Measurements from ENCODE around the gene DIPK1A.

The DIPK1A gene

DNA sequence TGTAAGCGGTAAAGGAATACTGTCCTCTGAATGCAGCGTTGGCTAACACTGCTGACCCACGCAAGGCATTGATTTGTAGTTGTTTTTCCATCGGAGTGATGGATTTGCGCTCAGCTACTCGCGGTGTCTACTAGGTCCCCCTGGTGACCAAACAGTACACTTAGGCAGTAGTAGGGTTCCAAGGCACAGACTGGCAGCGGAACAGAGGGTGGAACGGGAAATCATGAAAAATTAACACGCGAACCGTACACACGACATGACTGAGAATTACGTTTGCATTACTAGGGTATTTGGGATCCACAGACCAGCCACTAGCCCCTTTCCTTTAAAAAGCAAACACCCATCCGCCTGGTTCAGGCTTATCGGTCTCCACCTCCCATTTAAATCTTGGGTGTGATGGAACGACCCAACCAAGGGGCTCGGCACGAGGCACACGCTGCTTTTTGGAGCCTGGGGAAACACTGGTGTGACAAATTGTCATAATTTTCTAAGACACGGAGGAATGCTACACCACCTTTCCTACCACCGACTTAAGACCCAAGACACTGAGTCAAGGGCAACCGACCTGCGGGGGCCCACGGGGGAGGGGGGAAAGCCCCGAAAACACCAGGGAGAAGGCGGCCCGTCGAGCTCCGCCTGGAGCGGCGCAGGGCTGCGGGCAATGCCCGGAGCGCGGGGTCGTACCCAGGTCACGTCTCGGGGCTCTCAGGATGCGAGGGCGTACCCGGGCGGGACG, 699 bp downstream of the DIPK1A start:
- Histone ChIP-seq H3K27ac (ENCODE audit: low read length) (no peak overlapping the region), H3K27me3 (ENCODE audit: control insufficient read depth, insufficient read depth, low read length) (peaks cover 16% of the 10 kb centered on the region), H3K4me3 (ENCODE audit: low read length) (peak overlapping the region; percentile 73), H3K36me3 (ENCODE audit: control insufficient read depth, low read depth, low read length) (no peaks in the 10 kb centered on the region), H3K9ac (ENCODE audit: low read length) (peak overlapping the region; percentile 49), H3K4me1 (ENCODE audit: control insufficient read depth, low read depth, low read length) (peaks cover 14% of the 10 kb centered on the region), H3K9me3 (ENCODE audit: control insufficient read depth, low read depth, low read length) (no peaks in the 10 kb centered on the region)

GRCh38 chr1:92958203-92958970, 2.9 kb downstream of the DIPK1A start:
- Histone ChIP-seq H3K27me3 (ENCODE audit: control insufficient read depth, insufficient read depth, low read length) (peaks cover 12% of the 10 kb centered on the region), H3K4me1 (ENCODE audit: control insufficient read depth, low read depth, low read length) (peaks cover 14% of the 10 kb centered on the region), H3K9ac (ENCODE audit: low read length) (no peak overlapping the region), H3K9me3 (ENCODE audit: control insufficient read depth, low read depth, low read length) (no peaks in the 10 kb centered on the region), H3K4me3 (ENCODE audit: low read length) (no peak overlapping the region), H3K36me3 (ENCODE audit: control insufficient read depth, low read depth, low read length) (no peaks in the 10 kb centered on the region), H3K27ac (ENCODE audit: low read length) (no peak overlapping the region)

DNA sequence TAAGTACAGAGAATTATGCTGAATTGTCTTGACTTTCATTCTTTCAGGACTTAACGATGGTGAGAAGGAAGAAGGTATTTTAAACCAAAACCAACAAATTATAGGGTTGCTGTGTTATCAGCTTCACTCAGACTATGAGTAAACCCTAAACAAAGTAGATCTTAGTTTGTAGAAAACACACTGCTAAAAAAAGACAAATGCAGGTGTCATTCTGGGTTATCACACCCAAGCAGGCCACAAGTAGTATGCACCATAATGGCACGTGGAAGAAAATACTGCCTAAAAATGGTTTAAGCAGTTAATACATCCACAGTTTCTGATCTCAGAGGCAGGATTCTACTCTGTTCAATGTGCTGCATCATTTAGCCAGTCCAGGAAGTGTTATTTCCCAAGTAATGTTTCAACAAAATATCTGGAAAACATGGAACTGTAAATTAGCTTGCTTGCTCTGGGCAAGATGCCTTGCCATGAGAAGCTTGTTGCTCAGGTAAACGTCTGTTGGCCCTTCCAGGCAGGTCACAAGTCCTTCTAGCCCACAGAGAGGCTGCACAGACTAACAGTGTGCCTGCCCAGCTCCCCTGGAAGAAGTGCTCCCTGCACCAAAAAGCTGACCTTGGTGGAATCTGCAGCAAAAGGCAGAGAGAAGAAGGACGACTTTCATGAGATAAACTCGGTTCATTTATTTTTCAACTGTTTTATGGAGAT, 4.1 kb downstream of the DIPK1A start:
- no peak overlapping the region for H3K9ac ChIP-seq (ENCODE audit: low read length)
- no peak overlapping the region for H3K4me3 ChIP-seq (ENCODE audit: low read length)
- H3K27ac ChIP-seq (ENCODE audit: low read length): no peak overlapping the region
- peaks cover 10% of the 10 kb centered on the region for H3K27me3 ChIP-seq (ENCODE audit: control insufficient read depth, insufficient read depth, low read length)
- H3K36me3 ChIP-seq (ENCODE audit: control insufficient read depth, low read depth, low read length): no peaks in the 10 kb centered on the region
- peaks cover 6% of the 10 kb centered on the region for H3K4me1 ChIP-seq (ENCODE audit: control insufficient read depth, low read depth, low read length)
- H3K9me3 ChIP-seq (ENCODE audit: control insufficient read depth, low read depth, low read length): no peaks in the 10 kb centered on the region

DNA sequence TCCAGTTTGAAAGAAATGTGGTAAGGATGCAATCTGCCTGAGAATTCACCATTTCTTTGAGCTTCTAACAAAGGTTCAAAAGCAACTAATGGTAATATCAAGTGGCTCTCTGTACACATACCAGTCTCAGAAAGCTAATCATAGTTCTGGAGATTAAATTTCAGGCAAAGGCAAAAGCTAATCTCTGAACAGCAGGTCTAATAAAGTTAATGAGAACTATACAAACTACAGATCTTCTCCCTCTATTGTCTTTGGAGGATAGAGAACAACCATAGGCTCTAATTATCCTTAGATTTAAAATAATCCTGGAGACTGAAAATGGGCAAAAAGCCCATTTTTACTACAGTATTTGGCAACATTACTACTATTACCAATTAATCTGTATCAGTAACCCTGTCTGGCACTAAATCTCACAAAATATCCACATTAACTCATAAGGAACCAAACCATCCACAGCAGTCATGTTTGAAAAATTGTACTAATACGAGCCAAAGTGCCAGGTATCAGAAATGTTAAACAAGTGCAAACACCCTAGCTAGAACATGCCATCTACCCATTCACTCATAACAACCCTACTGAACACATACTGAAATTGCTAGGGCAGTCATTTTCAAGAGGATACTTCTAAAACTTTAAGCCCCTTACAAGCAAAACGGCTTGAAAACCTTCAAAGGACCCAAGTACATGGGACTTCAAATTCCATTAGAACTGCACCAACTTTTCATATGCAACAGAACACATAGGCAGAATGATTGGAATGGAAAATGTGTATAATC, 4.8 kb downstream of the DIPK1A start:
- no peak overlapping the region for H3K9ac ChIP-seq (ENCODE audit: low read length)
- H3K4me1 ChIP-seq (ENCODE audit: control insufficient read depth, low read depth, low read length): peaks cover 4% of the 10 kb centered on the region

GRCh38 chr1:92953491-92953890, 7.8 kb downstream of the DIPK1A start:
- Histone ChIP-seq H3K9me3 (ENCODE audit: control insufficient read depth, low read depth, low read length) (no peaks in the 10 kb centered on the region), H3K27ac (ENCODE audit: low read length) (no peak overlapping the region), H3K4me1 (ENCODE audit: control insufficient read depth, low read depth, low read length) (no peaks in the 10 kb centered on the region), H3K27me3 (ENCODE audit: control insufficient read depth, insufficient read depth, low read length) (no peaks in the 10 kb centered on the region), H3K4me3 (ENCODE audit: low read length) (no peak overlapping the region), H3K9ac (ENCODE audit: low read length) (no peak overlapping the region), H3K36me3 (ENCODE audit: control insufficient read depth, low read depth, low read length) (no peaks in the 10 kb centered on the region)

More for the DNA sequence above, 4.8 kb downstream of the DIPK1A start:
- no peaks in the 10 kb centered on the region for H3K9me3 ChIP-seq (ENCODE audit: control insufficient read depth, low read depth, low read length)
- H3K36me3 ChIP-seq (ENCODE audit: control insufficient read depth, low read depth, low read length): no peaks in the 10 kb centered on the region
- H3K27ac ChIP-seq (ENCODE audit: low read length): no peak overlapping the region
- peaks cover 10% of the 10 kb centered on the region for H3K27me3 ChIP-seq (ENCODE audit: control insufficient read depth, insufficient read depth, low read length)
- H3K4me3 ChIP-seq (ENCODE audit: low read length): no peak overlapping the region

- no peaks in the 10 kb centered on the region for H3K4me1 ChIP-seq (ENCODE audit: control insufficient read depth, low read depth, low read length)
- no peak overlapping the region for H3K4me3 ChIP-seq (ENCODE audit: low read length)
- H3K36me3 ChIP-seq (ENCODE audit: control insufficient read depth, low read depth, low read length): no peaks in the 10 kb centered on the region
- H3K9ac ChIP-seq (ENCODE audit: low read length): no peak overlapping the region
- no peak overlapping the region for H3K27ac ChIP-seq (ENCODE audit: low read length)
- H3K27me3 ChIP-seq (ENCODE audit: control insufficient read depth, insufficient read depth, low read length): no peaks in the 10 kb centered on the region
- H3K9me3 ChIP-seq (ENCODE audit: control insufficient read depth, low read depth, low read length): no peaks in the 10 kb centered on the region
Observed at GRCh38 chr1:92952714-92953113, 8.5 kb downstream of the DIPK1A start.

GRCh38 chr1:92951141-92951582, 10.1 kb downstream of the DIPK1A start:
- H3K36me3 ChIP-seq (ENCODE audit: control insufficient read depth, low read depth, low read length): no peaks in the 10 kb centered on the region
- no peak overlapping the region for H3K9ac ChIP-seq (ENCODE audit: low read length)
- H3K4me3 ChIP-seq (ENCODE audit: low read length): no peak overlapping the region
- no peak overlapping the region for H3K27ac ChIP-seq (ENCODE audit: low read length)
- H3K27me3 ChIP-seq (ENCODE audit: control insufficient read depth, insufficient read depth, low read length): no peaks in the 10 kb centered on the region
- no peaks in the 10 kb centered on the region for H3K4me1 ChIP-seq (ENCODE audit: control insufficient read depth, low read depth, low read length)
- no peaks in the 10 kb centered on the region for H3K9me3 ChIP-seq (ENCODE audit: control insufficient read depth, low read depth, low read length)

DNA sequence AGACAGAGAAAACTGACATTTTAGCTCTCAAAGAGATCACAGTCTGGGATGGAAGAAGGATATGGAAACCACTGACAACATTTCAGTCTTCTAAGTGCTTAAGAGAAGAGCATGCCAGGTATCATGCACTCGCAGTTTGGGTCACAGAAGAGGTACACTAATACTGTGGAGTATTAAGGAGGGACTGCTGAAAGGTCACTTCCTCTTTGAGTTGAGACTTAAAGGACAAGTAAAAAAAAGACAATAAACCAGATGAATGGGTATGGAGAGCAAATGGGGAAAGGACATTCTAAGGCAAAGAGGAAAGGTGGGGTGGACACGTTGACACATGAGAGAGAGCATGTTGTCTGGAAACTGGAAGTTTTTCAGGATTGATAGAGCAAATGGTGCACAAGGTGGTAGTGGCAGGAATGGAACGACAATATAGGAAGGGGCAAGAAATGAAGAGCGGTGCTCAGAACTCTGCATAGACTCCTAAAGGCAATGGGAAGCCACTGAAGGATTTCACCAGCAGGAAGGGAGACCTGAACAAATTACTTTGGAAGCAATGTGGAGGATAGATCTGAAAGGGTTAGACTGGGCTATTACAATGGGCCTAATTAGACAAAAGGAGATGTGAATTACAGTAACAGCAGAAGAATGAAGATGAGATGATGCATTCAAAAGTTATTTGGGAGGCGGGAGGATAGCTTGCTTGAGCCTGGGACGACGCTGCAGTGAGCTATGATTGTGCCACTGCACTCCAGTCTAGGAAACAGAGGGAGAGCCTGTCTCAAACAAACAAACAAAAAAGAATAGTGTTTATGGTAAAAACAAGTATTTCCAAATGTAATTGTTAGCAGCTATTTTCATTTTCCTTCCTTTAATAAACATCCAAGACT, 11.1 kb downstream of the DIPK1A start:
- Histone ChIP-seq H3K27ac (ENCODE audit: low read length) (no peak overlapping the region), H3K36me3 (ENCODE audit: control insufficient read depth, low read depth, low read length) (no peaks in the 10 kb centered on the region), H3K27me3 (ENCODE audit: control insufficient read depth, insufficient read depth, low read length) (no peaks in the 10 kb centered on the region), H3K4me3 (ENCODE audit: low read length) (no peak overlapping the region), H3K4me1 (ENCODE audit: control insufficient read depth, low read depth, low read length) (no peaks in the 10 kb centered on the region), H3K9ac (ENCODE audit: low read length) (no peak overlapping the region), H3K9me3 (ENCODE audit: control insufficient read depth, low read depth, low read length) (no peaks in the 10 kb centered on the region)

DNA sequence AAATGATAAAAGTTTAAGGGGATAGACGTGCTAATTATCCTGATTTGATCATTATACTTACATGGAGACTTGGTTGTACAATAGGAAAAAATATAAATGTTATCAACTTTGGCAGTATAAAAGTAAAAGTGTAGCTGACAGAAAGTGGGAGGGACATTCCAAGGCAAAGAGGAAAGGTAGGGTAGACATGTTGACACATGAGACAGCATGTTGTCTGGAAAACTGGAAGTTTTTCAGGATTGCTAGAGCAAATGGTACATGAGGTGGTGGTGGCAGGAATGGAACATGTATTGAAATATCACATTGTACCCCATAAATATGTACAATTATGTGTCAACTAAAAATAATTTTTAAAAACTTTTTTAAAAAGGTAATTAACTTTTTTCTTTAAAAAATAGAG, 13.2 kb downstream of the DIPK1A start:
- no peak overlapping the region for H3K27ac ChIP-seq (ENCODE audit: low read length)
- no peak overlapping the region for H3K9ac ChIP-seq (ENCODE audit: low read length)
- no peaks in the 10 kb centered on the region for H3K27me3 ChIP-seq (ENCODE audit: control insufficient read depth, insufficient read depth, low read length)
- no peak overlapping the region for H3K4me3 ChIP-seq (ENCODE audit: low read length)
- H3K4me1 ChIP-seq (ENCODE audit: control insufficient read depth, low read depth, low read length): no peaks in the 10 kb centered on the region
- no peaks in the 10 kb centered on the region for H3K9me3 ChIP-seq (ENCODE audit: control insufficient read depth, low read depth, low read length)
- H3K36me3 ChIP-seq (ENCODE audit: control insufficient read depth, low read depth, low read length): no peaks in the 10 kb centered on the region

DNA sequence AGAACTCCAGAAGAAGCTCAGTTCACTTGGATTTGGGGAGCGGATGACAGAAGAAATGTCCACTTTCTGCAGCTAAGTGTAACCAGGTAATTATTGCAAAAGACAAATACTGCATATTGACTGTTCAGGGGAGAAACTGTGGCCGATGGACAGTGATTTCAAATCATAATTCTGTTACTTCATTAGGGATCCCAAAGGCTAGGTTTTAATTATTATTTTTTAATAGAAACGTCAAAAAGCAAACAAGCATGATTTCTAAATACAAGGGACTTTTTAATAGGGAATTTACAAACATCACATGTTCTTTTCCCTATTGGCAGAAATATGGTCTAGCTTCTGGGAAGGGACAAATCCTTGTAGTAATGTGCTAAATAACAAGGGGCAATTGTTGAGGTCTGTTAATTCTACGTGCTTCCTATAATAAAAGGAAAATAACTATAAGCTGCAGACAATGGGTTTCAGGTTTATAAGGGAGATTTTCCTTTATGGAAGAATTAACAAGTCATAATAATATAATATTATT, 15.5 kb downstream of the DIPK1A start:
- no peak overlapping the region for H3K4me3 ChIP-seq (ENCODE audit: low read length)
- H3K9ac ChIP-seq (ENCODE audit: low read length): no peak overlapping the region
- no peaks in the 10 kb centered on the region for H3K36me3 ChIP-seq (ENCODE audit: control insufficient read depth, low read depth, low read length)
- H3K27me3 ChIP-seq (ENCODE audit: control insufficient read depth, insufficient read depth, low read length): no peaks in the 10 kb centered on the region
- H3K4me1 ChIP-seq (ENCODE audit: control insufficient read depth, low read depth, low read length): no peaks in the 10 kb centered on the region
- H3K27ac ChIP-seq (ENCODE audit: low read length): no peak overlapping the region
- H3K9me3 ChIP-seq (ENCODE audit: control insufficient read depth, low read depth, low read length): no peaks in the 10 kb centered on the region
